Neutrophil (primary cell): ENCODE measurements around the gene PRKN.

Experiments
- H3K27ac ChIP-seq: fragments of 200-600 bp; sonication (generic); 2 replicates; pipeline ENCODE4 v1.5.1; 2016; ENCODE audit warnings: mild to moderate bottlenecking, moderate library complexity
- H3K27me3 ChIP-seq: fragments of 200-600 bp; sonication (generic); 2 replicates; pipeline ENCODE4 v1.6.0; 2016; ENCODE audit warnings: mild to moderate bottlenecking
- H3K36me3 ChIP-seq: fragments of 200-600 bp; sonication (generic); 2 replicates; pipeline ENCODE4 v1.5.1; 2017
- H3K4me1 ChIP-seq, 2 experiments: fragments of 200-600 bp in 1 of 2; sonication (generic) in 1 of 2; 1 replicate in 1 of 2; 2 replicates in 1 of 2; pipeline versions ENCODE4 v1.5.1 to v1.6.1; 2013 to 2016; ENCODE audit warnings: low read depth in 1 of 2, low read length in 1 of 2, mild to moderate bottlenecking in 1 of 2, moderate library complexity in 1 of 2; ENCODE audit not compliant: control insufficient read depth in 1 of 2, insufficient read depth in 1 of 2
- H3K4me3 ChIP-seq, 2 experiments: fragments of 200-600 bp in 1 of 2; sonication (generic) in 1 of 2; 1 replicate in 1 of 2; 2 replicates in 1 of 2; pipeline ENCODE4 v1.5.1; 2013 to 2016; ENCODE audit warnings: low read depth in 1 of 2, low read length in 1 of 2, mild to moderate bottlenecking in 1 of 2, moderate library complexity in 1 of 2
- H3K9me3 ChIP-seq: fragments of 200-600 bp; sonication (generic); 2 replicates; pipeline ENCODE4 v1.5.1; 2016
- CTCF ChIP-seq: fragments of 200-600 bp; sonication (generic); IDR thresholded peaks from 2 replicates; pipeline ENCODE4 v1.5.1; 2016; ENCODE audit warnings: antibody characterized with exemption

Gene PRKN

GRCh38 chr6:162448294-162448693 lies 279.3 kb downstream of the PRKN start:
- no peaks in the 10 kb centered on the region for H3K36me3 ChIP-seq
- no peak overlapping the region for H3K27ac ChIP-seq
- no peaks in the 10 kb centered on the region for H3K27me3 ChIP-seq

GRCh38 chr6:162443101-162443500 lies 284.5 kb downstream of the PRKN start:
- Histone ChIP-seq H3K27ac (no peak overlapping the region), H3K9me3 (no peaks in the 10 kb centered on the region), H3K4me1 (no peaks in the 10 kb centered on the region), H3K36me3 (no peaks in the 10 kb centered on the region), H3K27me3 (no peaks in the 10 kb centered on the region), H3K4me3 (no peak overlapping the region)
- TF ChIP-seq CTCF, result no peak

More at GRCh38 chr6:162448294-162448693, 279.3 kb downstream of the PRKN start:
- TF ChIP-seq CTCF, result no peak
- H3K9me3 ChIP-seq, result no peaks in the 10 kb centered on the region
- H3K4me3 ChIP-seq, result no peak overlapping the region
- no peaks in the 10 kb centered on the region for H3K4me1 ChIP-seq

GRCh38 chr6:162442687-162443086 lies 284.9 kb downstream of the PRKN start:
- Histone ChIP-seq H3K9me3 (no peaks in the 10 kb centered on the region), H3K27ac (no peak overlapping the region), H3K4me3 (no peak overlapping the region), H3K36me3 (no peaks in the 10 kb centered on the region), H3K4me1 (no peaks in the 10 kb centered on the region), H3K27me3 (no peaks in the 10 kb centered on the region)
- no peak for TF ChIP-seq CTCF

- Histone ChIP-seq H3K9me3 (no peaks in the 10 kb centered on the region), H3K27me3 (no peaks in the 10 kb centered on the region), H3K4me1 (no peaks in the 10 kb centered on the region), H3K27ac (no peak overlapping the region), H3K4me3 (no peak overlapping the region), H3K36me3 (no peaks in the 10 kb centered on the region)
- TF ChIP-seq CTCF, result no peak
These were observed 285.6 kb downstream of the PRKN start for GRCh38 chr6:162441991-162442390.

GRCh38 chr6:162438980-162439379 lies 288.6 kb downstream of the PRKN start:
- TF ChIP-seq CTCF, result no peak
- H3K36me3 ChIP-seq, result no peaks in the 10 kb centered on the region

GRCh38 chr6:162435071-162435470 lies 292.5 kb downstream of the PRKN start:
- Histone ChIP-seq H3K4me1 (no peaks in the 10 kb centered on the region), H3K4me3 (no peak overlapping the region), H3K9me3 (no peaks in the 10 kb centered on the region), H3K27ac (no peak overlapping the region), H3K27me3 (no peaks in the 10 kb centered on the region), H3K36me3 (no peaks in the 10 kb centered on the region)
- no peak for TF ChIP-seq CTCF

More at GRCh38 chr6:162438980-162439379, 288.6 kb downstream of the PRKN start:
- Histone ChIP-seq H3K4me1 (no peaks in the 10 kb centered on the region), H3K4me3 (no peak overlapping the region), H3K27me3 (no peaks in the 10 kb centered on the region), H3K9me3 (no peaks in the 10 kb centered on the region), H3K27ac (no peak overlapping the region)
